Islet precursor cell (in vitro differentiated cells): ENCODE measurements around the gene PDE4A.
A peak's percentile ranks its signal among the peaks of the same experiment; 100 is the strongest.
"Not testable (repeated sequence)": the region's sequence is repeated elsewhere in the genome, so short reads cannot be mapped to it uniquely, and the experiment has no call there.

Source experiments
- DNase-seq: peaks from one replicate; pipeline ENCODE4 v3.0.0-alpha.2; 2018

The PDE4A gene

DNA sequence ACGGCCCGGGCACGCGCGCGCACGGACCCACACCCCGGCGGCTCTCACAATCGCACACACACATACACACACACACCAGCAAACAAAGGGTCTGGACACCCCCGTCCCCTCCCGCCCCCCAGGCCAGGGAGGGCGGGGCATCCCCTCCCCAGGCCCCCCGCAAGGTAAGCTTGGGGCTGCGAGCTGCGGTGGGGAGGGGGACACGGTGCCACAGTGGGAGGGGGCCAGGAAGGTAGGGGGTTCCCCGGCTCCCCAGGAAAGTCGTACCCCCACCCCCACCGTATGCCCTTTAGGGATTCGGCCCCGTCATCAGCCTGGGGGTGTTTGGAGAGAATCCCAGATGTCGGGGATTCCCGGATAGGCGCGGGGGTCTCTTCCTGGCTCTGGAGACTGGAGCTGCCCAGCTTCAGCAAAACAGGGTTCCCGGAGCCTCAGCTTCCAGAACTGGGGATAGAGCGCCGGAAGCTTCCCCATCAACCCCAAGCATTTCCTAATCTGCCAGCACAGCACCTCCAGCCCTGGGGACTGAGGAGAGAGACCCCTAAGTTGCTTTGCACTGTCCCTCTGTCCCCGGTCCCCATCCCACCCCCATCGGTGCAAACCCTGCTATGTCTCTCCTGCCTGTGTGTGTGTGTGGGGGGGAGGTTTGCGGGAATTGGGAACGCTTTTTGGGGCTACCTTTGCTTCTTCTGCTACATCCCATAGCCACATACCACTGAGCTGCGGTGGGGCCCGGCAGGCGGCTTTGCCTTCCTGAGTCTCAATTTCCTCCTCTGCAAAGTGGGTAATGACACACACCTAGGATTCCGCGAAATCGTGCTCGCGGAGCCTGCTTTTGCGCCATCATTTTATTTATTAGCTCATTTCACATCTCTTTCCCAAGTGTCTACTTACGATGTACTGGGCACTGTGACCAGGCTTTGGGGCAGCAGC, 15.2 kb upstream of the PDE4A start:
- no peak for DNase-seq

DNA sequence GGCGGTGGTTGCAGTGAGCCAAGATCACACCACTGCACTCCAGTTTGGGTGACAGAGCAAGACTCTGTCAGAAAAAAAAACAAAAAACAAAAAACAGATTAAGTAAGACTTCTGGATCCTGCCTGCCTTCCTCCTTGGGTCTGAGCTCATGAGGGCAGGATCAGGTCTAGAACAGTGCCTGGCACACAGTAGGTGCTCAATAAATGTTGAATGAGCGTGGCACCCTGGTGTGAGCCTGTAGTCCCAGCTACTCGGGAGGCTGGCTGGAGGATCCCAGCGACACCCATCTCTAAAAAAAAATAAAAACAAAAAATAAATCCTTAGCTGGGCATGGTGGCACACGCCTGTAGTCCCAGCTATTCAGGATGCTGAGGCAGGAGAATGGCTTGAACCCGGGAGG, 14.1 kb upstream of the PDE4A start:
- no peak for DNase-seq

DNA sequence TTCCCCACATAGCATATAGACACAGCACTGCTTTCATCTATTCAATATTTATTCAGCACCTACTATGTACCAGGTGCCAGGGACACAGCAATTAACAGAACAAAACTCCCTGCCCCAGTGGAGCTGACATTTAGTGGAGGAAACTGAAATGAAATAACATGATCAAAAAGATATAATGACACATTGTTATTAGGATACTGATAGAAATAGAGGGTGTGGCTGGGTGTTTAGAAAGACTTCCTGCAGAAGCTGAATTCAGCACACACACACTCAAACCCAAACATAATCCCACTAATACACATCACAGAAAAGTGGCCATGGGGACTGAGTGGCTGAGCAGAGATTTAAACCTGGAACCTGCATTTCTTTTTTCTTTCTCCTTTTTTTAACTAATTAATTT, 13.2 kb upstream of the PDE4A start:
- DNase-seq: no peak

DNA sequence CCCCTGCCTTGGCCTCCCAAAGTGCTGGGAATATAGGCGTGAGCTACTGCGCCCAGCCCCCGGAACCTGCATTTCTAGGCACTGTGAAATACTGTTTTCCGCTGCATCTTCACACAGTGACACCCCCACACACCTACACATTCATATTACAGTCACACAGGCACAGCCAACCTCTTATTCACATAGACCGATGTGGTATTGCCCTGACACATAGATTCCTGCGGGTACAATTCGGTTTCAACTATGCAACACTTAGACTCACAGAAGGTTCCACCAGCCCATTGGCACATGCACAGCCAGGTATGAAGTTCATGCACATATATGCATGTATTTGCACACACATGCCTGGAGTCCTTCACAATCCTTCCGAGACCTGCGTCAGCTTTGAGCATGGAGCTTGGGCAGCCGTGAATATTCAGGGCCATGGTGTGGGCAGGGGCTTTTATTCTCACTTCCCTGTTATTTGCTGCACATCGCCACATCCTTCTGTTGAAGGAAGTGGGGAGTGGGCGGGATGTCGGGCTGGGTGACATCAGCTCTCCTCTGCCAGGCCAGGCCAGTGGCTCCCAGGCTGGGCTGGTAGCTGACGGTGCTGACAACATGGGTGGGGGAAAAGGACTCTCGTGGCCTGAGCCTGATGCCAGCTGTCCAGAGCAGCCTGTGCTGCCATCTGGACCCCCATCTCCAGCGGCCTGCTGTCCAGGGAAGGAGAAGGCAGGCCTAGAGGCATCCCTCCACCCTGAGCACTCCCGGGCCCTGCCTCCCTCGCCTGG, 11.6 kb upstream of the PDE4A start:
- DNase-seq: peak; percentile 74

DNA sequence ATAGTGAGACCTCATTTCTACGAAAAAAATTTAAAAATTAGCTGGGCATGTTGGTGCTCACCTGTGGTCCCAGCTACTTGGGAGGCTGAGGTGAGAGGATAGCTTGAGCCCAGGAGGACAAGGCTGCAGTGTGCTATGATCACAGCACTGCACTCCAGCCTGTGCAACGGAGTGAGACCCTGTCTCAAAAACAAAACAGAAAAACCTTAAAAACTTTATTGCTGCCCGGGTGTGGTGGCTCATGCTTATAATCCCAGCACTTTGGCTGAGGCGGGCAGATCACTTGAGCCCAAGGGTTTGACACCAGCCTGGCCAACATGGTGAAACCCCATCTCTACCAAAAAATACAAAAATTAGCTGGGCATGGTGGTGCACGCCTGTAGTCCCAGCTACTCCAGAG, 9.1 kb upstream of the PDE4A start:
- DNase-seq: not testable (repeated sequence)

DNA sequence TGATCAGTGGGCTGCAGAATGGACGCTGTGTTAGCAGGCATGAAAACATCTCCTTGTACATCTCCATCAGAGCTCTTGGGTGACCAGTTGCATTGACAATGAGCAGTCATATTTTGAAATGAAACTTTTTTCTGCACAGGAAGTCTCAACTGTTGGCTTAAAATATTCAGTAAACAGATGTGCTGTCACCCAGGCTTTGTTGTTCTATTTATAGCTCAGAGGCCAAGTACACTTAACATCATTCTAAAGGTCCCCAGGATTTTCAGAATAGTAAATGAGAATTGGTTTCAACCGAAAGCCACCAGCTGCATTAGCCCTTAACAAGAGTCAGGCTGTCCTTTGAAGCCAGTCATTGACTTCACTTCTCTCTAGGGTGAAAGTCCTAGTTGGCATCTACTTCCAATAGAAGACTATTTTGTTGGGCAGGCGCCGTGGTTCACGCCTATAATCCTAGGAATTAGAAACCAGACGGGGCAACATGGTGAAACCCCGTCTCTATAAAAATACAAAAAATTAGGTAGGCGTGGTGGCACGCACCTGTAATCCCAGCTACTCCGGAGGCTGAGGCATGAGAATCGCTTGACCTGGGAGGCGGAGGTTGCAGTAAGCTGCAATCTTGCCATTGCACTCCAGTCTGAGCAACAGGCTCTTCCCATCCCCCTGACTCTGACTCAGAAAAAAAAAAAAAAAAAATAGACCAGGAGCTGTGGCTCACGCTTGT, 7.9 kb upstream of the PDE4A start:
- DNase-seq: no peak

DNA sequence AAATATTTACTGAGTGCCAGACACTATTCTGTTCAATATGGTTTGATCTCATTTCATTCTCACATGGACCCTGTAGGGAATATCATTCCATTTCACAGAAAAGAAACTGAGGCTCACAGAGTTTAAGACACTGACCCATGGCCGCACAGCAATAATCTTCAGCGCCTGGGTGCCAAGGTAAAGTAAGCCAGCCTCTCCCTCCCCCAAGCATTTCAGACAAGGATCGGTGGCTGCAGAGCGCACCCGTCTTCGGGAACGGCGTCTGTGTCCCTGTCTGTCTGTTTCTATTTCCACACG, 4.3 kb upstream of the PDE4A start:
- no peak for DNase-seq

DNA sequence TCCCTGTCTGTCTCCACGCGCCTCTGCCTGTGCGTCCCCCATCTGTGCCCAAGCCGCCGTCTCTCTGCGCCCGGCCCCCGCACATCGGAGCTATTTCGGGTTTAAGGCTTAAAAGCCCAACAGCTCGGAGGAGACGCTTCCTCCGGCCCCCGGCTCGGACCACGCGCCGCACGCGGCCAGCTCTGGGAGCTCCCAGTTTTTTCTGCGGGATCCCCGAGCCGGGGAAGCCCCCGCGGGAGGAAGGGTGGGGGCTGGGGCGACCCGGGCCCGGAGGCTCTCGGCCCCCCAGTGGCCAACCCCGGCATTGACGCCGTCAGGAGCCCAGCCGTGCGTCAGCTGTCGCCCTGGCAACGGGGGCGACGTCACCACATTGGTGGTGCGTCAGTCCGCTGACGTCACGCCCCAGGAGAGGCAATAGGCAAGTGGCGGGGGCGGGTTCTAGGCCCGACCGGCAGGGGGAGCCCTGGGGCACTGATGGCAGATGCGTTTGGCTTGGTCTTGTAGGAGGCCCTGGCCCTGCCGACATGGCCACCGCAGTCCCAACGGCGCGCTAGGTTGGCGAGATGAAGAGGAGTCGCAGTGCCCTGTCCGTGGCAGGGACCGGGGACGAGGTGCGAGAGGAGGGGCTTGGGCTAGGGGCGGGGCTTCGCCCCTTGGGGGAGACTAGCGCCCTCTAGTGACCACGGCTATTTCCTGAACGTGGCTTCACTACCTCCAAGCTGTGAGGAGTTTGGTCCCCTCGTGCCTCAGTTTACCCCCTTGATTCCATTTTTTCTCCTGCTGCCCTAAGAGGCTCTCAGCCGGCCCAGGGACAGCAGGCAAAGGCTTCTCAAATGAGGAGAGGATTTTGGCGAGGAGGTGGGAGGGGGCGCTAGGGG, 3.7 kb upstream of the PDE4A start:
- peak; percentile 89 for DNase-seq

DNA sequence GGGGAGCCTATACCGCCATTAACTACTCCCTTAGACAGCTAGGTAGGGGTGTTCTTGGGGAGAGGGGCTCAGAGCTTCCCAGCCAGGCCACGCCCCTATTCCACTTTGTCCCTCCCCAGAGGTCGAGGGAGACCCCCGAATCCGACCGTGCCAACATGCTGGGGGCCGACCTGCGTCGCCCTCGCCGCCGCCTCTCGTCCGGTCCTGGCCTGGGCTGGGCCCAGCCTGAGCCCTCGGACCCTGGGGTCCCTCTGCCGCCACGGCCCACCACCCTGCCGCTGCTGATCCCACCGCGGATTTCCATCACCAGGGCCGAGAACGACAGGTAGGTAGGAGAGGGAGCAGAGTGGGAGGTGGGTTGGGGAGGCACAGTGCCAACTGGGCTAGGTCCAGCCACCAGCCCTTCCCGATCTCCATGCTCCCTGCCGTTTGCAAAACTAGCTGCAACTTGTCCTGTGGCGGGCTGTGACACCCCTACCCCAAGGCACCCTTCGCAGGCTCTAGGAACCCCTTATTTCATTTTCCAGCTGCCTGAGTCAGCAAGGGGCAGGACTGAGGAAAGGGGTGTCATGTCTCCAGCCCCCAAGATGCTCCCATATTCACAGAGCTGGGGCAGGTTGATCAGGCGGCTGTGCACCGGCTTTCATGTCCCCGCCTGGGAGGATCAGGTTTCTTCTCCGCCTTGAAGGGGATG, 2.6 kb upstream of the PDE4A start:
- DNase-seq: peak; percentile 76

DNA sequence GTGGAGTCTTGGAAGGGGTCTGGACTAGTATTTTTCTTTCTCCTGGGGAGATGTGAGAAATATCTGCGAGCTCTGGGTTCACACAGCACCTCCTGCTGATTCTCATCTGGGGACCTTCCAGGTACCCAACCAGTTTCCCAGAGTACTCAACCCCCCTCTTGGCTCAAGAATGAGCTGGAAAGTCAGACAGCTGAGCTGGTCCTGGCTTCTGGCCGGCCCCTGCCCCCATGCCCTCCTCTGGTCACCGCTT, 2.2 kb upstream of the PDE4A start:
- DNase-seq: peak; percentile 67

DNA sequence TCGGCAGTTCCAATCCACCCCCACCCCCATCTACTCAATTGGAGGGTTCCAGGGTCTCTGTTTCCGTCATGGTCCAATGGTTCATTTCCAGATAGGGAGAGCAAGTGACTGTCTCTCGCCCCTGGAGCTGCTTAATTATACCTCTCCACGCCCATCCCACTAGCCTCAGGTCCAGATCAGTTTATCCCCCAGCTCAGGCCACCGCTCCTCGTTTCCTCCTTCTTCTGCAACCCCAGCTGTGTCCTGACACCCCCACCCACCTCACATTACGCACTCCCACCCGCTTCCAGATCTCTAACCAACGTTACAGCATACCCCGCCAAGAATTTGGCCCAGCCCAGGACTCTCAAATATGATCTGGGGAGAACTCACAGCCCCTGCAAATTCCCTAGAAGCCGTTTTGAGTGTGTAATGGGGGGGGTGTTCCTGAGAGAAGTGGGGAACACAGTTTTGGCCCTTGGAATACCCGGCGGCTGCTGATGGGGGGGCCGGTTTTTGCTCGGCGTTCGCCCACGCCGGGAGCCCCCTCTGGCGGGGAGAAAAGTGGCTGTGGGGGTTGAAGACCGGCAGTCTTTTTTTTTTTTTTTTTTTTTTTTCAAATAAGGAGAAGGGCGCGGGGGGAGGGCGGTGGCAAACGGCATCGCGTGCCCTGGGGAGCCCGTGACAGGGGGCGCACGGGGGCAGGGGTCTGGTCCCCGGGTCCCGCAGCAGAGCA, 1.7 kb upstream of the PDE4A start:
- no peak for DNase-seq

DNA sequence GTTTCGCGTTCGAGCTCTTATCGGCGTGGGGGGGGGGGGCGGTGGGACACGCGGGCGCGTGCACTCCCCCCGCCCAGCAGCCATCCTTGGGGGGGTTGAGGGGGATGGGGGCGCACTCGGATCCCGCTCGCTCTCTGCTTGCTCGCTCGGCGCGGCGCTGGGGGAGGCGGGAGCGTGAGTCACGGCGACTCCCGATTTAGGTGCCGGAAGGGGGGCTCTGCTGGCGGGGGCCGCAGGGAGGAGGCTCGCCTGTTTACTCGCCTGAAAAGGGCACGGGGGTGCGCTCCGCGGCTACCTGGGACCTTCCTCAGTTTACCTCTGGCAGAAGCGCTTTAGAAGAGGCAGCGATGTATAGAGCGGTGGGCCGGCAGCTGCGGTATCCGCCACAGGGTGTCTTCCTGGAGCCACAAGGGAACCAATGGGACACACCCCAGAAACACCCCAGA, 1.1 kb upstream of the PDE4A start:
- no peak for DNase-seq

DNA sequence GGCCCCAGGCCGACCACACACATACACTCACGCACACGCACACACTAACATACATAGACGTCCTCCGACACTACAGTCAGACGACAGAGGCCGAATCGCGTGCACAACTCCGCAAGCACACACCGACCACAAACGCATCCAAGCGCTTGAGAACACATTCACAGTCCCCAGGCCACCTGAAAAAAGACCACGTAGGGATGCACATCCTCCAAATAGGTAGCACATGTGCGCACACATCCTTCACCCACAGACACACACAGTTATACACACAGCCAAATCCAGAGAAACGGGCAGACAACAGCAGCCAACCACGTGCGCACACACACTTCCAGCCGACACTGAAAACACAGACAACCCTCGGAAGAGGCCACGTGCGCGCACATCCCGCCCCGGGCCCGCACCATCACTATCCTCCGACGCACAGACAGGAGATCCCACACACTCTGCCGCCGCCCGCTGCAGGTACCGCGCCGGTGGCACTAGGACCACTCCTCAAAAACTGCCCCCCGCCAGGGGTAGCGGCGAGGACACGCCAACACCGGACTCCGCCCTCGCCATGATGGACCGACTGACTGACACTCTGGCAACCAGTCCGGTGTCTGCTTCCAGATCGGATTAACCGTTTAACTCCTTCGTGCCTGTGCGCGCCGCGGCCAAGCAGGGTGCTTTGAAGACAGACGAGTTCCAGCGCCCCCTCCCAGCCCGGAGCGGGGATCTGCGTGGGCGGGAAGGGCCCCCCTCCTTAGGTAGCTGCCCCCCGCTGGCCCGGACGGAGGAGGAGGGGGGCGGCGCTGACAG, 493 bp upstream of the PDE4A start:
- DNase-seq: peak; percentile 90

DNA sequence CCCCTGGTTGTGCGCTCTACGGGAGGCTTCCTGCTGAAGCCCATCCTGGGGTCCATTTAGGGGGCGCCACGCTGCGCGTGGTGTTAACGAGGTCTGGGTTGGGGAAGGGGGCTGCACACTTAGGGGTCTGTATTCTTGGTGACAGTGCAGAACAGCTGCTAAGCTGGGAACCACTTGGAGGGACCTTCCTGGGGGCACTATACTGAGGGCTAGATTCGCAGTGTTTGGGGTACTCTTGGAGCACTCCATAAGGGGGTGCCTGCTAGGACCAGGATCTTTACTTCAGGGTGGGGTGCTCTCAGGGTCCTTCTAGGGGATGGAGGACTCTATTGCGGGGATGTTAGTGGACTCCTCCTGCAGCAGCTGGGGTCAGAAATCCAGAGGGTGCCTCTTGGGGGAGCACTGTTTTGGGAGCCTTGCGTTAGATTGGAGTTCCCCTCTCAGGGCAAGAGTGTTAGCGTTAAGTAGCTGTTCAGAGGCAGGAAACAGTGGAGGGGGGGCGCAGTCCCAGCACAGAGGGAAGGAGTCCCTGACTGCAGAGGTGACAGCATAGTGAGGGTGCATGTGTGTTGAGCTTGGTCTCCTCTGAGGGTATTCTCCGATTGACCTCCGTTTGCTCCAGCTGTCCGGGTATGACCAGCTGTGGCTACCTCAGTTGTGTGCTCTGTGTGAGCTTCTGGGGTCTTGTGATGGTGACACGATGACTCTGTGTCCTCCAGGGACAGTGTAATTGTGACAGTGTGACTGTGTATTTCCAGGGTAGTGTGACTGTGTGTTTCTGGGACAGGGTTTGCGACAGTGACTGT, 1.1 kb downstream of the PDE4A start:
- no peak for DNase-seq

DNA sequence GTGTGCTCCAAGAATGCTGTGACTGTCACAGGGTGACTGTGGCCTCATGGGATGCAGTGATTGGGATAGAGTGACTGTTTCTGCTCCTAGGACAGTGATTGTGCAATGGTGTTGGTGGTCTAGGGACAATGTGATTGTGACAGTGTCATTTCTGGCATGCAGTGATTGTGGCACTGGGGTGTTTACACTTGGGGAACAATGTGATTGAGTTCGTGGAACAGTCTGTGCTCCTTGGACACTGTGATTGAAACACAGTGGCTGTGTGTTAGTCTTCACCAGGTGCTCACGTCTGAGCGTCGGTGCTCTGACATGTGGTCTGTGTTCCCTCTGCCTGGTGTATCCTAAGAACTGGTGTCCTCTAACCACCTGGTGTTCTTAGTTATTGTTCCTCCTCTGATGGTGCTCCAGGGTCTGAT, 1.7 kb downstream of the PDE4A start:
- DNase-seq: no peak

DNA sequence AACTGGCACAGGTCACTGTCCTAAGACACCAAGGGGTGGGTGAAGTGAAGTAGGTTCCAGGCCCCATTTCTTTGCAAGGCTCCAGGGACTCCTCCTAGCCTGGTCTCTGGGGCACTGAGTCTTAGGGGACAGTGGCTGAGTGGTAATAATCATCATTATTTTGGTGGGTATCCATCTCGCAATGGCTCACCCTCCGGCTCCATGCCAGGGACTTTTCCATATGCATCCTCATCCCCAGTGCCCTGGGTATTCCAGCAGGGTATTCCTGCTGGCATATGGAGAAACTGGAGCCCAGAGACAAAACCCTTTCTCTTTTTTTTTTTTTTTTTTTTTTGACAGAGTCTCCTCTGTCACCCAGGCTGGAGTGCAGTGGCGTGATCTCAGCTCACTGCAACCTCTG, 2.5 kb downstream of the PDE4A start:
- no peak for DNase-seq

DNA sequence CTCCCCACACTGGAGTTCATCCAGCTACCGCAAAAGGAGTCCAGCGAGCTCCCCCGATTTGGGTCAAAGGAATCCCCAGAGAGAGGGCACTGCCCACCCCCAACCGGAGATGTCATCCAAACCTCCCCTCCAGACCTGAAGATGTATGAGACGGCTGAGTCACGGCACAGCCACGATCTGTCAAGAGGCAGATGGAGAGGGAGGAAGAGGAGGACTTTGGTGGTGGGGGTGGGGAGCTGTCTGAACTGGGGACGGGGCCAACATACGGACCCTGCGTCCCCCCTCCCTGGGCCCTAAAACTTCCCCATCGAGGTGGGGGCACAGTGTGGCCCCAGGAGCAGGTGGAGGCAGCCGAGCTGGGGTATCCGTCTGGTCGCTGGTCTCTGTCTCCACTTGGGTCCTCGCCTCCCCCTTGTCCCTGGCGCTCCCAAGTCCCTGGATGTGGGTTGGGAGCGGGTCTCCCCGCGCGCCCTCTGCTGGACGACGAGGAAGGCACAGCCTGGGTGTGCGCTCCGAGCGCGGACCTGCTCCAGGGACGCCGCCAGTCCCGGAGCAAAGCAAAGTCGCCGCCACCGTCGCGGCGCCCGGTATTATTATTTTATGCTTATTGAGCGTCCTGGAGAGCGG, 3.8 kb downstream of the PDE4A start:
- peak; percentile 92 for DNase-seq

DNA sequence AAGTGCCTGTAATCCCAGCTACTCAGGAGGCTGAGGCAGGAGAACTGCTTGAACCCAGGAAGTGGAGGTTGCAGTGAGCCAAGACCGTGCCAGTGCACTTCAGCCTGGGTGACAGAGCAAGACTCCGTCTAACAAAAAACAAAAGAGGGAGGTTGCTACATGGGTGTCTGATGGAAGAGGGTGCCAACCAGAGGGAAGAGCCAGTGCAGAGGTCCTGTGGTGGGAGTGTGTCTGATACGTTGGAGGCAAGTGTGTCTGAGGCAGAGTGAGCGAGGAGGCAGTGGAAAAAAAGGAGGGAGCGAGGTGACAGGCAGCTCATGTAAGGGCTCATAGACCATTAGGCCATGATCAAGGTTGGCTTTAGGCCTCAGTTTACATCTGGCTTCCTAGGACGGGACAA, 6.8 kb downstream of the PDE4A start:
- DNase-seq: no peak

DNA sequence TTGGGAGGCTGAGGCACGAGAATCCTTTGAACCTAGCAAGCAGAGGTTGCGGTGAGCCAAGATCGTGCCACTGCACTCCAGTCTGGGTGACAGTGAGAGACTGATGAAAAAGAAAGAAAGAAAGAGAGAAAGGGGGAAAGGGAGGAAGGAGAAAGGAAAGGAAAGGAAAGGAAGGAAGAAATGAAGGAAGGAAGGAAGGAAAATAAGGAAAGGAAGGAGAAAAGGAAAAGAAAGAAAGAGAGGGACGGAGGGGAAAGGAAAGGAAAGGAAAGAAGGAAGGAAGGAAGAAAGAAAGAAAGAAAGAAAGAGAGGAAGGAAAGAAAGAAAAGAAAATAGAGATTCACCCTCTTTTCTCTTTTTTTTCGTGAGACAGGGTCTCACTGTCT, 8.7 kb downstream of the PDE4A start:
- no peak for DNase-seq
